Peyer's patch (tissue), 4 donors: ENCODE measurements around the gene SNRNP27.

Experiments
- POLR2A ChIP-seq, 2 donors: fragments of 450-650 bp; IDR thresholded peaks; one replicate each; pipeline ENCODE4 v1.5.1; 2017; ENCODE audit warnings: antibody characterized with exemption in 2 of 2, mild to moderate bottlenecking in 2 of 2, moderate library complexity in 2 of 2
- TF ChIP-seq, protein P1 (sequence below), 6 experiments: fragments of 450-650 bp in 4 of 6; fragments of 200-600 bp in 2 of 6; sonication (generic) in 1 of 6; IDR thresholded peaks; one replicate each; pipeline ENCODE4 v1.5.1; 2017 to 2019; ENCODE audit warnings: antibody characterized with exemption in 6 of 6, mild to moderate bottlenecking in 3 of 6, moderate library complexity in 1 of 6

- TF ChIP-seq, protein P1, sequence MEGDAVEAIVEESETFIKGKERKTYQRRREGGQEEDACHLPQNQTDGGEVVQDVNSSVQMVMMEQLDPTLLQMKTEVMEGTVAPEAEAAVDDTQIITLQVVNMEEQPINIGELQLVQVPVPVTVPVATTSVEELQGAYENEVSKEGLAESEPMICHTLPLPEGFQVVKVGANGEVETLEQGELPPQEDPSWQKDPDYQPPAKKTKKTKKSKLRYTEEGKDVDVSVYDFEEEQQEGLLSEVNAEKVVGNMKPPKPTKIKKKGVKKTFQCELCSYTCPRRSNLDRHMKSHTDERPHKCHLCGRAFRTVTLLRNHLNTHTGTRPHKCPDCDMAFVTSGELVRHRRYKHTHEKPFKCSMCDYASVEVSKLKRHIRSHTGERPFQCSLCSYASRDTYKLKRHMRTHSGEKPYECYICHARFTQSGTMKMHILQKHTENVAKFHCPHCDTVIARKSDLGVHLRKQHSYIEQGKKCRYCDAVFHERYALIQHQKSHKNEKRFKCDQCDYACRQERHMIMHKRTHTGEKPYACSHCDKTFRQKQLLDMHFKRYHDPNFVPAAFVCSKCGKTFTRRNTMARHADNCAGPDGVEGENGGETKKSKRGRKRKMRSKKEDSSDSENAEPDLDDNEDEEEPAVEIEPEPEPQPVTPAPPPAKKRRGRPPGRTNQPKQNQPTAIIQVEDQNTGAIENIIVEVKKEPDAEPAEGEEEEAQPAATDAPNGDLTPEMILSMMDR (IDR thresholded peaks at IDR 0.05) = no peak
- no peak for TF ChIP-seq POLR2A (IDR thresholded peaks at IDR 0.05)
Observed at GRCh38 chr2:69954084-69954483, 60.3 kb downstream of the SNRNP27 start.
